CD14-positive monocyte (primary cell): Measurements from ENCODE around the gene CCDC73. TPM values are rescaled to one million over a fixed set of nuclear protein-coding genes. Genes with fewer than 3 reads are reported as not detected.
"Not testable (repeated sequence)": the region's sequence is repeated elsewhere in the genome, so short reads cannot be mapped to it uniquely, and the experiment has no call there.

Experiments
- DNase-seq, 3 donors: peaks; one replicate each; pipeline ENCODE4 v3.0.0-alpha.2; 2011 to 2022
- H2AFZ ChIP-seq: 2 replicates; pipeline ENCODE4 v1.6.0; 2012; ENCODE audit warnings: mild to moderate bottlenecking, low read depth, low read length, inconsistent platforms; ENCODE audit not compliant: insufficient read depth, poor library complexity, severe bottlenecking
- H3K27ac ChIP-seq, 2 donors: 1 replicate in 1 of 2; 2 replicates in 1 of 2; pipeline ENCODE4 v1.5.1; 2012 to 2013; ENCODE audit warnings: low read length in 2 of 2, control low read depth in 1 of 2, inconsistent platforms in 1 of 2, low read depth in 1 of 2, mild to moderate bottlenecking in 1 of 2
- H3K27me3 ChIP-seq, 2 donors: one replicate each; pipeline versions ENCODE4 v1.6.0 to v1.6.1; 2011 to 2013; ENCODE audit warnings: low read length in 2 of 2; ENCODE audit not compliant: control insufficient read depth in 2 of 2, insufficient read depth in 2 of 2
- H3K36me3 ChIP-seq, 2 donors: replicated peaks in 1 of 2; 1 replicate in 1 of 2; 2 replicates in 1 of 2; pipeline versions ENCODE4 v1.5.1 to v1.6.1; 2012 to 2013; ENCODE audit warnings: low read length in 2 of 2, control low read depth in 1 of 2, inconsistent platforms in 1 of 2, mild to moderate bottlenecking in 1 of 2; ENCODE audit not compliant: insufficient read depth in 2 of 2, control insufficient read depth in 1 of 2
- H3K4me1 ChIP-seq, 2 donors: 1 replicate in 1 of 2; 2 replicates in 1 of 2; pipeline versions ENCODE4 v1.5.1 to v1.6.1; 2012 to 2013; ENCODE audit warnings: low read length in 2 of 2, control low read depth in 1 of 2, inconsistent platforms in 1 of 2, mild to moderate bottlenecking in 1 of 2, moderate library complexity in 1 of 2; ENCODE audit not compliant: insufficient read depth in 2 of 2, control insufficient read depth in 1 of 2
- H3K4me2 ChIP-seq: replicated peaks from 2 replicates; pipeline ENCODE3; 2012; ENCODE audit warnings: low read length, moderate library complexity, mild to moderate bottlenecking; ENCODE audit not compliant: poor library complexity, severe bottlenecking; ENCODE audit errors: extremely low read depth
- H3K4me3 ChIP-seq, 3 experiments: fragments of 200-600 bp in 1 of 3; sonication (generic) in 1 of 3; replicated peaks in 1 of 3; 1 replicate in 2 of 3; 2 replicates in 1 of 3; pipeline ENCODE4 v1.5.1; 2011 to 2013; ENCODE audit warnings: low read length in 3 of 3, mild to moderate bottlenecking in 3 of 3, control low read depth in 2 of 3, low read depth in 2 of 3, inconsistent platforms in 1 of 3, moderate library complexity in 1 of 3
- H3K79me2 ChIP-seq: 2 replicates; pipeline ENCODE4 v1.6.0; 2012; ENCODE audit warnings: mild to moderate bottlenecking, control low read depth, inconsistent platforms, low read length, moderate library complexity; ENCODE audit not compliant: insufficient read depth
- H3K9ac ChIP-seq: 2 replicates; pipeline ENCODE4 v1.6.0; 2017; ENCODE audit warnings: low read length, mild to moderate bottlenecking; ENCODE audit not compliant: insufficient read depth, poor library complexity, severe bottlenecking
- H3K9me3 ChIP-seq, 2 donors: replicated peaks in 1 of 2; 1 replicate in 1 of 2; 2 replicates in 1 of 2; pipeline versions ENCODE4 v1.5.1 to v1.6.1; 2012 to 2013; ENCODE audit warnings: low read length in 2 of 2, control low read depth in 1 of 2; ENCODE audit not compliant: control insufficient read depth in 1 of 2, insufficient read depth in 1 of 2
- H4K20me1 ChIP-seq: 2 replicates; pipeline ENCODE4 v1.6.0; 2012; ENCODE audit warnings: mild to moderate bottlenecking, low read length, control low read depth, moderate library complexity; ENCODE audit not compliant: insufficient read depth
- H3K27ac Mint-ChIP-seq, 7 donors: one replicate each; pipeline ENCODE4 v1.8.0; 2020; ENCODE audit warnings: mild to moderate bottlenecking in 7 of 7, mixed read lengths in 7 of 7, moderate library complexity in 6 of 7, inconsistent platforms in 2 of 7
- H3K27me3 Mint-ChIP-seq, 3 donors: one replicate each; pipeline ENCODE4 v1.8.0; 2021 to 2022; ENCODE audit warnings: low read depth in 3 of 3, mild to moderate bottlenecking in 3 of 3, mixed read lengths in 3 of 3, moderate library complexity in 3 of 3, inconsistent platforms in 1 of 3
- H3K36me3 Mint-ChIP-seq, 2 donors: one replicate each; pipeline ENCODE4 v1.8.0; 2020; ENCODE audit warnings: mixed read lengths in 2 of 2, inconsistent platforms in 1 of 2, mild to moderate bottlenecking in 1 of 2
- H3K4me1 Mint-ChIP-seq: one replicate; pipeline ENCODE4 v1.8.0; 2020; ENCODE audit warnings: mild to moderate bottlenecking, mixed read lengths
- H3K4me3 Mint-ChIP-seq, 2 donors: one replicate each; pipeline ENCODE4 v1.8.0; 2020; ENCODE audit warnings: mild to moderate bottlenecking in 2 of 2, mixed read lengths in 2 of 2, moderate library complexity in 1 of 2
- H3K9me3 Mint-ChIP-seq, 7 donors: one replicate each; pipeline ENCODE4 v1.8.0; 2020 to 2022; ENCODE audit warnings: mixed read lengths in 7 of 7, mild to moderate bottlenecking in 6 of 7, moderate library complexity in 6 of 7, inconsistent platforms in 2 of 7
- CTCF ChIP-seq: fragments of 200-600 bp; IDR thresholded peaks from one replicate; pipeline ENCODE4 v1.8.0; 2022; ENCODE audit warnings: antibody characterized with exemption, mild to moderate bottlenecking
- WGBS: methylation state at CpG from one replicate; pipeline ENCODE4 v1.1.5; 2013; ENCODE audit warnings: missing lambda C conversion rate; ENCODE audit not compliant: insufficient coverage; 5-methylcytosine and 5-hydroxymethylcytosine counted together
- intact Hi-C, 2 donors: fragments of 100-400 bp; cut with micrococcal nuclease; formaldehyde crosslinking; loops; one replicate each; pipeline versions ENCODE4 v1.15.0 to v1.15.1; 2023
- polyA plus RNA-seq, 3 donors: library from polyadenylated mRNA; depleted of rRNA in 1 of 3; unstranded in 2 of 3; stranded (reverse) in 1 of 3; fragments of 300-500 nt in 2 of 3; fragments of >200 nt in 1 of 3; fragmentation: Illumina TruSeq in 2 of 3; gene quantifications; 1 replicate in 2 of 3; 2 replicates in 1 of 3; pipeline ENCODE4 v1.2.3, GENCODE V29; 2012 to 2021

The CCDC73 gene
- polyA plus RNA-seq, 3 donors: 0.03 to 0.09 TPM; not detected in 1

- no peak overlapping the region for H3K4me3 ChIP-seq
- 20% methylated on average over 1 of the region's 5 CpGs for WGBS
- no peak for DNase-seq
- intact Hi-C loops: no loop called here
- no peak for TF ChIP-seq CTCF
- Mint-ChIP-seq H3K36me3 (no peaks in the 10 kb centered on the region), H3K4me3 (no peak overlapping the region), H3K27me3 (peaks cover 0 to 3% (median 1%) of the 10 kb centered on the region in 3 donors), H3K9me3 (no peaks in the 10 kb centered on the region), H3K27ac (no peak overlapping the region), H3K4me1 (peaks cover 12% of the 10 kb centered on the region)
- peaks cover 10 to 16% of the 10 kb centered on the region in 2 donors for H3K4me1 ChIP-seq
- no peaks in the 10 kb centered on the region for H3K79me2 ChIP-seq
- H3K27ac ChIP-seq: no peak overlapping the region
- no peak overlapping the region for H3K4me2 ChIP-seq
- H3K36me3 ChIP-seq: no peaks in the 10 kb centered on the region
- no peak overlapping the region for H3K9ac ChIP-seq
- H4K20me1 ChIP-seq: no peaks in the 10 kb centered on the region
- no peaks in the 10 kb centered on the region for H3K27me3 ChIP-seq
- H2AFZ ChIP-seq: no peak overlapping the region
- no peaks in the 10 kb centered on the region for H3K9me3 ChIP-seq
These were observed 12.7 kb downstream of the CCDC73 start for GRCh38 chr11:32781721-32782120.

GRCh38 chr11:32780839-32781238, 13.6 kb downstream of the CCDC73 start:
- peaks cover 19% of the 10 kb centered on the region for H3K4me1 Mint-ChIP-seq
- H4K20me1 ChIP-seq, H3K27me3 Mint-ChIP-seq, H3K27ac ChIP-seq, H3K4me3 Mint-ChIP-seq, H3K36me3 Mint-ChIP-seq, H2AFZ ChIP-seq, H3K27me3 ChIP-seq, H3K4me3 ChIP-seq, intact Hi-C loops, H3K4me2 ChIP-seq, H3K36me3 ChIP-seq, H3K9me3 Mint-ChIP-seq, DNase-seq, H3K79me2 ChIP-seq, H3K9ac ChIP-seq, H3K9me3 ChIP-seq, H3K27ac Mint-ChIP-seq: not testable (repeated sequence)
- WGBS: no CpG with 5 or more reads among the region's 2 CpGs
- H3K4me1 ChIP-seq: peaks cover 10 to 23% of the 10 kb centered on the region in 2 donors
